T-helper 2 cell treated with Interferon-gamma antibody and Interleukin-4, amounts not matched to agents 5 μg/mL and 100 μg/mL, for 36 hours (primary cell): ENCODE data around the gene MTERF1.

Experiments used
- DNase-seq: peaks from one replicate; pipeline ENCODE4 v3.0.0; 2021; ENCODE audit warnings: low spot score
- H3K27ac Mint-ChIP-seq: one replicate; pipeline ENCODE4 v1.8.0; 2021; ENCODE audit warnings: mild to moderate bottlenecking, mixed read lengths
- H3K27me3 Mint-ChIP-seq: one replicate; pipeline ENCODE4 v1.8.0; 2021; ENCODE audit warnings: low read depth, mixed read lengths
- H3K36me3 Mint-ChIP-seq: one replicate; pipeline ENCODE4 v1.8.0; 2021; ENCODE audit warnings: low read depth, mixed read lengths
- H3K4me1 Mint-ChIP-seq: one replicate; pipeline ENCODE4 v1.8.0; 2021; ENCODE audit warnings: low read depth, mixed read lengths
- H3K4me3 Mint-ChIP-seq: one replicate; pipeline ENCODE4 v1.8.0; 2022; ENCODE audit warnings: mild to moderate bottlenecking, moderate library complexity, mixed read lengths
- H3K9me3 Mint-ChIP-seq: one replicate; pipeline ENCODE4 v1.8.0; 2021; ENCODE audit warnings: mixed read lengths

The MTERF1 gene, protein sequence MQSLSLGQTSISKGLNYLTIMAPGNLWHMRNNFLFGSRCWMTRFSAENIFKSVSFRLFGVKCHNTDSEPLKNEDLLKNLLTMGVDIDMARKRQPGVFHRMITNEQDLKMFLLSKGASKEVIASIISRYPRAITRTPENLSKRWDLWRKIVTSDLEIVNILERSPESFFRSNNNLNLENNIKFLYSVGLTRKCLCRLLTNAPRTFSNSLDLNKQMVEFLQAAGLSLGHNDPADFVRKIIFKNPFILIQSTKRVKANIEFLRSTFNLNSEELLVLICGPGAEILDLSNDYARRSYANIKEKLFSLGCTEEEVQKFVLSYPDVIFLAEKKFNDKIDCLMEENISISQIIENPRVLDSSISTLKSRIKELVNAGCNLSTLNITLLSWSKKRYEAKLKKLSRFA

DNA sequence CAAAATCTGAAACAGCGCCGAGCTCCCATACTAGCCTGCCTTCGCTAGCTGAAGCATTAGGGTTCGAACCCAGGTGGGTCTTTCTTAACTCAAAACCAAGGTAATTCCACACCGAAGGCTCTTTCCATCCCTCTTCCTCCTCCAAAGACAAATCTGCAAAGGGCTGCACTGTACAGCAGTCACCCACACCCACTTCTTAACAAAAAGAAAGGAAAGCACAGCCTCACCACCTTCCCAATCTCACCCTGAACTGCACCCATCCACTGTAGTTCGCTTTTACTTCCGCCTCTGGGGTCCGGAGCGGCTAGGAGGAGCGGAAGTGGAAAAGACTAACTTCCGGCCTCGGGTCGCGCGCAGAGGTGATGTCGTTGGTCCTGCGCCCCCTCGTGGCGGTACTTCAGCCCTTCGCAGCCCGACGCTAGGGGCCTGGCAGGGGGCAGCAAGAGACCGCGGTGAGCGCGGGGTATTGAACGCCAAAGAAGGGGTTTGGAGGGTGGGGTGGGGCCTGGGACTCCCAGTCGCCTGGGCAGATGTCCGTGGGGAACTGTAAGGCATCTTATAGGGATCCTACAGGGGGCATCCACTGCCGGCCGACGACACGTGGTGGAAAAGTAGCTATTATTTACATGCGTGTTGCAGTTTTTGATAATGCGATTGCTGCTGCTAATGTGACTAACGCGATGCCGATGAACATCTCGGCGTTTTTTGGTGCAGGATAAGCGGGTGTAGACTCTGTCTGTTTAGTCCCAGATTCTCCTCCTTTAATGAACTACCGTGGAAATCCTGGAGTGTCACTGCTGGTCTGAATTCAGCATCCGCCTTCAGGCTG is at the start of gene MTERF1:
Gene MTERF1 (minus strand): TSS at position 290 of the 829 bp plus-strand sequence. CDS start 619 bp downstream, outside the sequence.
- H3K9me3 Mint-ChIP-seq: no peaks in the 10 kb centered on the region
- peaks cover 22% of the 10 kb centered on the region for H3K4me1 Mint-ChIP-seq
- H3K27me3 Mint-ChIP-seq: peaks cover 3% of the 10 kb centered on the region
- H3K36me3 Mint-ChIP-seq: peaks cover 30% of the 10 kb centered on the region
- DNase-seq: peak; percentile 91
- peak within 1 kb of the TSS; percentile 92 for H3K27ac Mint-ChIP-seq
- peak within 1 kb of the TSS; percentile 91 for H3K4me3 Mint-ChIP-seq

GRCh38 chr7:91929463-91929862 is 49.0 kb upstream of the MTERF1 start:
- H3K4me1 Mint-ChIP-seq: peaks cover 12% of the 10 kb centered on the region
- H3K36me3 Mint-ChIP-seq: no peaks in the 10 kb centered on the region
- H3K4me3 Mint-ChIP-seq: no peak overlapping the region
- no peak for DNase-seq
- no peak overlapping the region for H3K27ac Mint-ChIP-seq
- peaks cover 28% of the 10 kb centered on the region for H3K27me3 Mint-ChIP-seq
- peaks cover 5% of the 10 kb centered on the region for H3K9me3 Mint-ChIP-seq

DNA sequence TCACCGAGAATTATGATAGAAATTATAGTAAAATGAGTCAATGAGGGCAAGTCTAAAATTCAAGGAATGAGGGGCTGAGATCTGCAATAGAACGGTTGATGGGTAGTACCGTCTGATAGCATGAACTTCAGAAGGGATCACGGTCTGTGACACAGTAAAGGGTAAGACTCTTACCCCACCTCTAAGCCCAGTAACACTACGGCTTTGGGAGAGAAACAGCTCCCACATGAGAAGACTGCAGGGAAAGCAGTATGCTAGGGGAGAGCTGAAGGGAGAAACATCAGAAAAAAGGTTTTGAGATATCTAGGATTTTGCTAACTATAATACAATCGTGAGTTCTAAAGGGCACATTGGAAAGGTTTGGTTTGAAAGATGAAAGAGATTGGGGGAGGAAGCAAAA is 47.4 kb upstream of the MTERF1 start:
- H3K27ac Mint-ChIP-seq: no peak overlapping the region
- H3K36me3 Mint-ChIP-seq: no peaks in the 10 kb centered on the region
- no peak overlapping the region for H3K4me3 Mint-ChIP-seq
- H3K4me1 Mint-ChIP-seq: peaks cover 12% of the 10 kb centered on the region
- H3K27me3 Mint-ChIP-seq: peaks cover 30% of the 10 kb centered on the region
- DNase-seq: no peak
- peaks cover 5% of the 10 kb centered on the region for H3K9me3 Mint-ChIP-seq

GRCh38 chr7:91922857-91923256 is 42.4 kb upstream of the MTERF1 start:
- no peak for DNase-seq
- Mint-ChIP-seq H3K4me3 (no peak overlapping the region), H3K27ac (no peak overlapping the region), H3K9me3 (no peaks in the 10 kb centered on the region), H3K4me1 (peaks cover 1% of the 10 kb centered on the region), H3K36me3 (no peaks in the 10 kb centered on the region), H3K27me3 (peaks cover 25% of the 10 kb centered on the region)

DNA sequence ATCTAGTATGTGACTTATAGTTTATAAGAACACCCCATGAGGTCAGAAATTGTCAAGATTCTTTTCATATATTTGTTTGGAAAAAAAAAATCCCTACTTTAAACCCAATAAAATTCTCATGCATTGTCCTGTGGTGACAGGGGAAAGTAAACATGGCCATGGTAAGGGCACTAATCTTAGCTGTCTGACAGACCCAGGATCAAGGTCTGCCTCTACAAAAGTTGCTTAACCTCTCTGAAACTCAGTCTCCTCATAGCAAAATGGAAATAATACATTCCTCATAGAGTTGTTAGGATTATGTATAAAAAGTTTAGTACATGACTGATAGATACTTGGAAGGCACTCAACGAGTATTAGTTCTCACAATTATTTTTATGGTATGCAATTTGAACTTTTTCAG is 37.9 kb upstream of the MTERF1 start:
- Mint-ChIP-seq H3K4me1 (peaks cover 13% of the 10 kb centered on the region), H3K36me3 (no peaks in the 10 kb centered on the region), H3K27me3 (peaks cover 5% of the 10 kb centered on the region), H3K4me3 (no peak overlapping the region), H3K27ac (no peak overlapping the region), H3K9me3 (no peaks in the 10 kb centered on the region)
- no peak for DNase-seq

DNA sequence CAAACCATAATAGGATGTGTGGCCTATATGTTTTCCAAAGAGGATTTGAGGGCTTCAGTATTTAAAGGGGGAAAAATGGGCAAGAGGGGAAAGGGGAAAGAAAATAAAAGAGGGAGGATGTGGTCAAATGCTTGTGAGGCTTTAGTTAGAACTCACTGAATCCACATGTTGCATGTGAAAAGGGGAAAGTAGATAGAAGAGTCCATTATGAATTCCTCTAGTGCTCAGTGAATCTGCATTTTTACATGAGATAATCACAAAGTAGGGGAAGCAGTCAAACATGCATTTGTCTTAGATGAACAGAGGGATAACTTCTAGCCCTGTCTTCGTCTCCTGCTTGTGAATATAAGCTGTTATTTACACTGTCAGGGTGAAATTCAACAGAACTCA is 35.5 kb upstream of the MTERF1 start:
- DNase-seq: no peak
- Mint-ChIP-seq H3K9me3 (no peaks in the 10 kb centered on the region), H3K36me3 (no peaks in the 10 kb centered on the region), H3K4me1 (peaks cover 13% of the 10 kb centered on the region), H3K27me3 (peaks cover 5% of the 10 kb centered on the region), H3K4me3 (no peak overlapping the region), H3K27ac (no peak overlapping the region)

- Mint-ChIP-seq H3K27me3 (peaks cover 5% of the 10 kb centered on the region), H3K4me3 (no peak overlapping the region), H3K9me3 (no peaks in the 10 kb centered on the region), H3K27ac (no peak overlapping the region), H3K36me3 (no peaks in the 10 kb centered on the region), H3K4me1 (peaks cover 13% of the 10 kb centered on the region)
- DNase-seq: no peak
Measured at GRCh38 chr7:91915401-91916050, 35.0 kb upstream of the MTERF1 start.

DNA sequence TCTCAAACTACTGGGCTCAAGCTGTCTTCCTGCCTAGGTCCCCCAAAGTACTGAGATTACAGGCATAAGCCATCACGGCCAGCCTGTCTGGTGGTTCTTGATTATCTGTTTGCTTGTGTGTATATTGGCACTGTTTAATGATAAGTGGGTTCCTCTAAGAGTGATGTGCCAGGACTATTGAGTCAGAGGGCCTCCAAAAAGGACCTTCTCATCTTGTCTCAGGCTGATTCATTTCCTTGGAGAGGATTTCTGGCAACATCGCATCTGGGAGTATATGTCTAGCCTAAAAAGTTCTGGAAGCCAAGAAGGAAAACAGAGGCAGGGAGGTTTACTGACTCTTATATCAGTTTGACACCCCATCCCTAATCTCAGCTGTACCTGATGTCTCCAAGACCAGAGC is 33.1 kb upstream of the MTERF1 start:
- Mint-ChIP-seq H3K4me1 (peaks cover 13% of the 10 kb centered on the region), H3K9me3 (no peaks in the 10 kb centered on the region), H3K36me3 (no peaks in the 10 kb centered on the region), H3K27ac (peak overlapping the region; percentile 47), H3K27me3 (peaks cover 2% of the 10 kb centered on the region), H3K4me3 (peak overlapping the region; percentile 8)
- no peak for DNase-seq

- no peak for DNase-seq
- Mint-ChIP-seq H3K9me3 (no peaks in the 10 kb centered on the region), H3K4me1 (peaks cover 13% of the 10 kb centered on the region), H3K27ac (no peak overlapping the region), H3K36me3 (no peaks in the 10 kb centered on the region), H3K4me3 (no peak overlapping the region), H3K27me3 (no peaks in the 10 kb centered on the region)
Measured at GRCh38 chr7:91912494-91912893, 32.0 kb upstream of the MTERF1 start.

- Mint-ChIP-seq H3K4me1 (peaks cover 10% of the 10 kb centered on the region), H3K27ac (no peak overlapping the region), H3K36me3 (no peaks in the 10 kb centered on the region), H3K9me3 (no peaks in the 10 kb centered on the region), H3K27me3 (no peaks in the 10 kb centered on the region), H3K4me3 (no peak overlapping the region)
- no peak for DNase-seq
Measured at GRCh38 chr7:91911121-91911520, 30.6 kb upstream of the MTERF1 start.

- H3K4me1 Mint-ChIP-seq: peaks cover under 1% of the 10 kb centered on the region
- H3K4me3 Mint-ChIP-seq: no peak overlapping the region
- no peak overlapping the region for H3K27ac Mint-ChIP-seq
- no peaks in the 10 kb centered on the region for H3K9me3 Mint-ChIP-seq
- H3K27me3 Mint-ChIP-seq: no peaks in the 10 kb centered on the region
- no peaks in the 10 kb centered on the region for H3K36me3 Mint-ChIP-seq
- DNase-seq: no peak
Measured at GRCh38 chr7:91910171-91910570, 29.7 kb upstream of the MTERF1 start.

DNA sequence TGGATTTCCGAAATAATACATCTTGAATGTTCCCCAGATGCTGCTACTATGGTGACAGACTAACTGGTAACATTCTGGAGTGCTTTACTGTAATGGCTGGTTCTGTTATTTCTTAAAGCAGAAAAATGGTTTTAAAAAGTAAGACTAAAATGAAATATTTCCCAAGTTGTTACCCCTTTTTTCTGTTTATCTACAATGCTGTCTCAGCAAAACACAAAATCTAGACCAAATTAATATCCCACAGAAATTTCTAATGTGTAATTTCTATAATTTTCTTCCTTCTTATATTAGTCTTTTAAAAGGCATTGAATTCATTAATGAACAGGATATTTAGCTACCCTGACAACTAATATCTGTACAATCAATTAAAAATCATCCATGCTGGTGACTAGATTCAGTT is 19.1 kb upstream of the MTERF1 start:
- peaks cover 7% of the 10 kb centered on the region for H3K27me3 Mint-ChIP-seq
- no peak overlapping the region for H3K4me3 Mint-ChIP-seq
- H3K4me1 Mint-ChIP-seq: no peaks in the 10 kb centered on the region
- DNase-seq: no peak
- no peak overlapping the region for H3K27ac Mint-ChIP-seq
- no peaks in the 10 kb centered on the region for H3K36me3 Mint-ChIP-seq
- no peaks in the 10 kb centered on the region for H3K9me3 Mint-ChIP-seq

DNA sequence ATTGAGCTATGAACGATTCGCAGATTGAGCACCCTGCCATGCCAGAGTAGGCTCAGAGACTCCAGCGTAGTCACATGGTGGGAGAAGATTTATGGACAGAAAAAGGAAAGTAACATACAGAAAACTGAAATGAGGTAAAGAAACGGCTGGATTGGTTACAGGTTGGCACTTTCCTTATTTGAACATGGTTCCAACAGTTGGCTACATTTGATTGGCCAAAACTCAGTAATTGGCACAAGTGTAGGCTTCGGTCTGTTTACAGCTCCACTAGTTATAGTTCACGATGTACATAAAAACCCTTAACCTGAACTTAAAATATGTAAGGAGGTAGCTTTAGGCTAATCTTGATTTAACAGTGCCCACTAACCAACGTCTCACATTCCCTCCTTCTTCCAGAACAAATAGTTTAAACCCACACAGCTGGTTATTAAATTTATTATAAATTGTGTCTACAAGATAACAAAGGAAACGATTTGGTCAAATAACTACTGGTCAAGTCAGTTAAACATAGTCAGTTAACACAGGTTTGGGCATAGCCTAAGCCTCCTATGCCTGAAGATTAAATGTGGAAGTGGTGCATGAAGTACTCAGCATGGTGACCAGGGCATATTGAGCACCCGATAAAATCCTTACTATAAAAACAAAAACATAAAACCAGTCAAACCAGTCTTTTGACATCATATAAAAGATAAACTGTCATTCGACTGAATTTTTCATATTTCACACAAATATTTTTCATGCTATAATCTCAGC is 17.9 kb upstream of the MTERF1 start:
- no peak overlapping the region for H3K4me3 Mint-ChIP-seq
- no peaks in the 10 kb centered on the region for H3K4me1 Mint-ChIP-seq
- DNase-seq: no peak
- H3K9me3 Mint-ChIP-seq: no peaks in the 10 kb centered on the region
- H3K27ac Mint-ChIP-seq: no peak overlapping the region
- H3K27me3 Mint-ChIP-seq: peaks cover 12% of the 10 kb centered on the region
- H3K36me3 Mint-ChIP-seq: no peaks in the 10 kb centered on the region
